Measurements from ENCODE around the gene CASZ1.

Gene CASZ1

GRCh38 chr1:10791105-10791951 lies 5.1 kb downstream of the CASZ1 start:
- DNase-seq (ENCODE audit: low spot score) (no peak), ATAC-seq (ENCODE audit: low read depth) (no peak)
- no peaks in the 10 kb centered on the region for H3K9me3 ChIP-seq (ENCODE audit: severe bottlenecking)
- peaks cover 42% of the 10 kb centered on the region for H3K27me3 ChIP-seq (ENCODE audit: insufficient read depth, poor library complexity, severe bottlenecking)
- H3K4me3 ChIP-seq (ENCODE audit: severe bottlenecking): no peak overlapping the region
- H3K27ac ChIP-seq (ENCODE audit: poor library complexity, severe bottlenecking): no peak overlapping the region
- peaks cover 7% of the 10 kb centered on the region for H3K4me1 ChIP-seq (ENCODE audit: insufficient read depth, poor library complexity, severe bottlenecking)
- H3K36me3 ChIP-seq (ENCODE audit: low read depth): no peaks in the 10 kb centered on the region
- TF ChIP-seq, protein P1, sequence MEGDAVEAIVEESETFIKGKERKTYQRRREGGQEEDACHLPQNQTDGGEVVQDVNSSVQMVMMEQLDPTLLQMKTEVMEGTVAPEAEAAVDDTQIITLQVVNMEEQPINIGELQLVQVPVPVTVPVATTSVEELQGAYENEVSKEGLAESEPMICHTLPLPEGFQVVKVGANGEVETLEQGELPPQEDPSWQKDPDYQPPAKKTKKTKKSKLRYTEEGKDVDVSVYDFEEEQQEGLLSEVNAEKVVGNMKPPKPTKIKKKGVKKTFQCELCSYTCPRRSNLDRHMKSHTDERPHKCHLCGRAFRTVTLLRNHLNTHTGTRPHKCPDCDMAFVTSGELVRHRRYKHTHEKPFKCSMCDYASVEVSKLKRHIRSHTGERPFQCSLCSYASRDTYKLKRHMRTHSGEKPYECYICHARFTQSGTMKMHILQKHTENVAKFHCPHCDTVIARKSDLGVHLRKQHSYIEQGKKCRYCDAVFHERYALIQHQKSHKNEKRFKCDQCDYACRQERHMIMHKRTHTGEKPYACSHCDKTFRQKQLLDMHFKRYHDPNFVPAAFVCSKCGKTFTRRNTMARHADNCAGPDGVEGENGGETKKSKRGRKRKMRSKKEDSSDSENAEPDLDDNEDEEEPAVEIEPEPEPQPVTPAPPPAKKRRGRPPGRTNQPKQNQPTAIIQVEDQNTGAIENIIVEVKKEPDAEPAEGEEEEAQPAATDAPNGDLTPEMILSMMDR (IDR thresholded peaks at IDR 0.05; ENCODE audit: poor library complexity, severe bottlenecking): no peak

GRCh38 chr1:10789803-10790702 lies 6.4 kb downstream of the CASZ1 start:
- TF ChIP-seq, protein P1 (IDR thresholded peaks at IDR 0.05; ENCODE audit: poor library complexity, severe bottlenecking): no peak
- H3K27me3 ChIP-seq (ENCODE audit: insufficient read depth, poor library complexity, severe bottlenecking): peaks cover 35% of the 10 kb centered on the region
- DNase-seq (ENCODE audit: low spot score) (no peak), ATAC-seq (ENCODE audit: low read depth) (no peak)
- H3K4me1 ChIP-seq (ENCODE audit: insufficient read depth, poor library complexity, severe bottlenecking): peaks cover 7% of the 10 kb centered on the region
- H3K4me3 ChIP-seq (ENCODE audit: severe bottlenecking): no peak overlapping the region
- no peak overlapping the region for H3K27ac ChIP-seq (ENCODE audit: poor library complexity, severe bottlenecking)
- no peaks in the 10 kb centered on the region for H3K36me3 ChIP-seq (ENCODE audit: low read depth)
- no peaks in the 10 kb centered on the region for H3K9me3 ChIP-seq (ENCODE audit: severe bottlenecking)

- ATAC-seq (ENCODE audit: low read depth) (no peak), DNase-seq (ENCODE audit: low spot score) (no peak)
- no peaks in the 10 kb centered on the region for H3K9me3 ChIP-seq (ENCODE audit: severe bottlenecking)
- TF ChIP-seq, protein P1 (IDR thresholded peaks at IDR 0.05; ENCODE audit: poor library complexity, severe bottlenecking): no peak
- no peak overlapping the region for H3K4me3 ChIP-seq (ENCODE audit: severe bottlenecking)
- peaks cover 29% of the 10 kb centered on the region for H3K27me3 ChIP-seq (ENCODE audit: insufficient read depth, poor library complexity, severe bottlenecking)
- no peaks in the 10 kb centered on the region for H3K36me3 ChIP-seq (ENCODE audit: low read depth)
- no peak overlapping the region for H3K27ac ChIP-seq (ENCODE audit: poor library complexity, severe bottlenecking)
- peaks cover 7% of the 10 kb centered on the region for H3K4me1 ChIP-seq (ENCODE audit: insufficient read depth, poor library complexity, severe bottlenecking)
Measured at GRCh38 chr1:10789047-10789791, 7.2 kb downstream of the CASZ1 start.

DNA sequence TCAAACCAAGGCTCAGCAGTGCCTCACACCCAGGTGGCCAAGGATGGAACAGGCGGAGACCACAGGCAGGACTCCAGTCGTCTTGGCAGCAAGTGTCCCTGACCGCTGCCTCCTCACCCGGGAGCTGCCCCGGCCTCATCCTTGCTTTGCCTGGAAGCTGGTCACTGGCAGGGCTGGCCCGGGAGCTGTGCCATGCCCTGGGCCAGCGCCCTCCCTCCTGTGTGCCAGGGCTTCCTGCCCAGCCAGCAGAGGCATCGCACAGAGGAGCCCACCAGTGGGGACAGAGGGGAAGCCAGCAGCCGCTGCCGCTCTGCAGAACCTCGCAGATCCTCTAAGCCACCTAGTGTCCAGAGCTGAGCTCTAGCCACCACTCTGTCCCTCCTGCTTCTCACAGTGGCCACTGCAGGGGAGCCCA lies 7.8 kb downstream of the CASZ1 start:
- Histone ChIP-seq H3K27ac (ENCODE audit: poor library complexity, severe bottlenecking) (no peak overlapping the region), H3K36me3 (ENCODE audit: low read depth) (no peaks in the 10 kb centered on the region), H3K9me3 (ENCODE audit: severe bottlenecking) (no peaks in the 10 kb centered on the region), H3K27me3 (ENCODE audit: insufficient read depth, poor library complexity, severe bottlenecking) (peaks cover 23% of the 10 kb centered on the region), H3K4me3 (ENCODE audit: severe bottlenecking) (no peak overlapping the region), H3K4me1 (ENCODE audit: insufficient read depth, poor library complexity, severe bottlenecking) (peaks cover 7% of the 10 kb centered on the region)
- TF ChIP-seq, protein P1 (IDR thresholded peaks at IDR 0.05; ENCODE audit: poor library complexity, severe bottlenecking): no peak
- DNase-seq (ENCODE audit: low spot score) (no peak), ATAC-seq (ENCODE audit: low read depth) (no peak)
